GM18499 (cell line): ENCODE results near the gene GREM1.
A peak's percentile ranks its signal among the peaks of the same experiment; 100 is the strongest.

ENCODE experiments used
- ATAC-seq: cut with Tn5 transposase; IDR thresholded peaks from one replicate; pipeline ENCODE4 v1.9.1; 2021; ENCODE audit warnings: moderate number of reproducible peaks; ENCODE audit not compliant: insufficient read depth, unreplicated experiment

The GREM1 gene

DNA sequence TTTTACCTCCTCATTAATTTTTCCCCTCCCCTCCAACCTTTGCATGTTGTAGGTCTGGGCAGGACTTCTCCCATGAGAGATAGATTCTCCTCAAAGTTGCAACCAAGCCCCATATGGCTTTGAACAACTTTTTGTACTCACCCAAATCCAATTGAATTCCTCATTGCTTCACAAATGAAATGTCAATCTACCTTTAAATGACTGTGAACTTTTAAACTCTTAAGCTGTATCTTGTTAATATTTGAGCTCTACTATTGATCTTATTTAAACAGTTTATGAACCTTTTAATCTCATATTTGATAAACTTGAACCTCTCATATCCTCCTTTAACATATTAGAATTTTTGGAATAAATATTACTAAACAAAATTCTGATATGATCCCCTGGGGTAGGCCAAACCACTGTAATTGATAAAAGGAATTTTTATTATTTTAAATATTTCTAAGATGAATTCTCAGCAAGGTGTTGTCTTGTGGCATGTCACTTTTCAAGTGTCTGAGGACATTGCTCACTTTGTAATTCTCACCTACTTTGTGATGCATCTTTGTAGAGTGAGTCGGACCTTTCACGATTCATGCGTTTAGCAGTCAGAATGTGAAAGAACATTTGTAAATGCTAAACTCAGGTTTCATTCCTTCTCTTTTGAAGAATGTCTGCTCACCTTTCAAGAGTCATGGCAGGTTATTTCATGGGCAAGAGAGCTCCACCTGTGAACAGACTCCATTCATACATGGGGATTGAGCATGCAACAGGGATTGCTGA lies 23.4 kb upstream of the GREM1 start:
- no peak for ATAC-seq

DNA sequence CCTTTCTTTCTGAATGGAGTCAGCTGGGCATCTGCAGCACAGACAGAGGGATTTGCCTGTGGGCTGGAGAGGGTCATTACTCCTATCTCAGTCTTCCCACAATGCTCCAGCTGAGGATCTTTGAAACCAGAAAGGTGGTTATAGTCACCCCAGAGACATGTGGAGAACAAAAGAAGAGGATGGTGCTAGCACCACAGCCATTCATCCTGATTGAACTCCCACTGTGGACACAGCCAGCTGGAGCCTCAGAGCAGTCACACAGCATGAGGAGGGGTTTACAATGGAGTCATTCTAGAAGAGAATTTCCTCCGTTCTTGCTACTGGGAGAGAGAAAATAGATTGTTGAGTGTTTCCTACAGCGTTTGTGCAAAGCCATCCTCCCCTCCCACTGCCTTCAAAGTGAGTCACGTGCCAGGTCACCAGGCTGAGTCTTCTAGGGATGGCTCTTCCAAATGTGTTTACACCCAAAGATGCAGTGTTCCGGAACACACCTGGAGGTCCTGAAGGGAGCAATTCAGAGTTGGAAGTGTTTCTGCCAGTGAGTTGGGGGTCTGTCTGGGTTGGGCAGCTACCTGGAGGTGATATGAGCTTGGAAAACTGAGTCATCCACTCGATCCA lies 18.9 kb upstream of the GREM1 start:
- no peak for ATAC-seq

DNA sequence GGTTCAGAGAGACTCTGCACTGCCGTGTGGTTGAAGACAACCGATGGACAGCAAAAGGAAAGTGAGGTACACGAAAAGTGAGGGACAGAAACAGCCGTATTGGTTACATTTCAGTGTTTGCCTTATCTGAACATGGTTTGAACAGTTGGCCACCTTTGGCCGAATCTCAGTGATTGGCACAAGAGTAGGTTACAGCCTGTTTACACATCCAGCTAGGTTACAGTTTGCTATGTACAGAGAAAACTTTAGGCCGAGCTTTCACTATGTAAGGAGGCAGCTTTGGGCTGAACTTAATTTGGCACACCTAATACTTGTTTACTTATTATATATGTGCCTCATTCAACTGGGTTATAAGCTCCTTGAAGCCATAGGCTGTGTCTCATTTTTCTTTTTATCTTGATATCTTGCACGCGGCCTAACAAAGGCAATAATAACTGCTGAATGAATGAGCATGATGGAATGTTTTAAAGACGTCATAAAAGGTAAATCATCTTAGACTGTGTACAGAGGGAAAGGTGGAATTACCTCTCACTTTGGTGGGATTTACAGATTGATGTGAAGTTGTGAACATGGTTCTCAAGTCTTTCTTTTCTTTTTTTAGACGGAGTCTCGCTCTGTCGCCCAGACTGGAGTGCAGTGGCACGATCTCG lies 17.2 kb upstream of the GREM1 start:
- no peak for ATAC-seq

GRCh38 chr15:32701863-32702262 lies 15.9 kb upstream of the GREM1 start:
- no peak for ATAC-seq

DNA sequence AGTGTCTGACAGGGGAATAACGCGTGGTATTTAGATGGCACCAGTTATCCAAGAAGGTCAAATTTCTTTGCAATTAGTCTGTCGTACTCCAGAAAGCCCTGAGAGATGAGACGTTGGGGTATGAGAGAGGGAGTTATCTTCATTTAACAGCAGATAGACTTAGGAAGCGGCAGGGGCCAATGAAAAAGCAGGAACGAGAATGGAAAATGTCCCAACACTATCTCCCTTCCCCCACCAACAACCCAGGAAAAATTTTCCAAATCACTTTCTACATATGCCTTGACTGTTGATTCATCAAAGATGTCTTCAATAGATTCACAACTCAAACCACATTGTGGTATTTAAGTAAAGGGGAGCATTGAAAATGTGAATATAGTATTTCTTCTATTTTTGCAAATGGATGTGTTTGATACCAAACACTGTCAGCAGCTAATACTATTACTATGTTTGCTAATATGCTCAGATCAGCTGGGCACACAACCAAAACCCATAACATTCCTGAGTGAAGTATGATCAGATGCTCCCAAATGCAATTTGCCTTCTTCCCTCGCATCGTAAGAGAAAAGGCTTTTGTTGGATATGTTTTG lies 13.3 kb upstream of the GREM1 start:
- no peak for ATAC-seq

GRCh38 chr15:32705446-32705845 lies 12.4 kb upstream of the GREM1 start:
- ATAC-seq = no peak

DNA sequence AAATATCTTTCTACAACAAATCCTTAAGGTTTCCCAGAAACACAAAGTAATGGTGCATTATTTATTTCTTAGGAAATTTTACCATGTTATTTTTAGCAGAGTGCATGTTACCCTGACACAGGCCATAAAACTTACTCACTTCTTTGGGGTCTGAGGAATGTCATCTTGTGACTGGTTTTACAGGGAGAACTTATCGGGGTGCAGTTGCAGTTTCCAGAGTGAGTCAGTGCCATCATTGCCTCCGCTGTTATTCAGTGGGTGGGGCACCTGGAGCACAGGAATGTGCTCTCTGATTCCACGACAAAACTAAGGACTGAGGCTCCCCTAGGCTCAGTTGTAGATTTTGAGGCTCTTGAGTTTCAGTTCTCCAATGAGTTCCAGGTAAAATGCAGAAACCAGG lies 11.1 kb upstream of the GREM1 start:
- ATAC-seq = no peak

DNA sequence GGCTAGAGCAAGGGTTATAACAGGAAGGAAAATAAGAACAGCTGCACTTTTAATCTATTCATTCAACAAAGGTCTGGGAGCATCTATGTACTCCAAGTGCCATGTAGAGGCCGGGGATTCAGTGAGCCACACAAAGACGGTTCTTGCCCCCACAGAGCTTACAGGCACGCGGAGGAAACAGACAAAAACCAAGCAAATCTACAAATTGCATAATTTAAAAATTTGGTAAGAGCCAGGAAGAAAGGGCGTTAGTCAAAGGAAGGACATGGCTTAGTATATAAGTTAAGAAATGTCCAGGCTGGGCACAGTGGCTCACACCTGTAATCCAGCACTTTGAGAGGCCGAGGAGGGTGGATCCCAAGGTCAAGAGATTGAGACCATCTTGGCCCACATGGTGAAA lies 10.4 kb upstream of the GREM1 start:
- no peak for ATAC-seq

DNA sequence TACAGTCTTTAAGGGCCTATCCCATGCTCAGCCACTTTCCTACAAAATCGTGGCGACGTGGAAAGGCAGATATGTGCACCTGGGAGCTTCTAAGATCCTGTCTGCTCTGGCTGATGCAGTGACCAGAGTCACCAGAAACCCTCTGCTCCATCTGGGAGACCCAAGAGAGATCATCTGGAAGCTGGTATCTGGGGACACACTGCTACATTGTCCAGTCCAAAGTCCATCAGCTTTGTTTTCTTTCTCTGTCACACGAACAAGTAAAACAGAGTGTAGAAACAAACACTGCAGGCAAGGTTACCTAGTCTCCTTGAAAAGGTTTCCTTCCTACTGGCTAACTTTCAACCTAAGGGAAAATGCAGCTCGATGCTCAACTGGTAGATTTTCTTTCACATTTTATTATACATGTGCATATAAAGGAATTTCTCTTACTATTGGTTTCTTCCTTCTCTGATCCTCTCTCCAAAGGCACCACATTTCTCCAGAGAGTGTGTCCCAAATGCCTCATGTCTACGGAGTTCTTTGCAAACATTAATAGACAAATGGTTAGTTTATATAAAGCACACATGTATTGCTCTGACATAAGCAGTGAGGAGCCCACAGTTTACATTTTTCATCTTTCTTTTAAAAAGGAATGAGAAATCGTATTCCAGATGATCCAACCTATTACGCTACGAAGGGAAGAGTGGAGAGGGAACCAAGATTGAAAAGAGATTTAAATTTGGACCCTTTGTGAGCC lies 8.3 kb upstream of the GREM1 start:
- no peak for ATAC-seq

GRCh38 chr15:32715276-32715675 lies 2.5 kb upstream of the GREM1 start:
- ATAC-seq = no peak

DNA sequence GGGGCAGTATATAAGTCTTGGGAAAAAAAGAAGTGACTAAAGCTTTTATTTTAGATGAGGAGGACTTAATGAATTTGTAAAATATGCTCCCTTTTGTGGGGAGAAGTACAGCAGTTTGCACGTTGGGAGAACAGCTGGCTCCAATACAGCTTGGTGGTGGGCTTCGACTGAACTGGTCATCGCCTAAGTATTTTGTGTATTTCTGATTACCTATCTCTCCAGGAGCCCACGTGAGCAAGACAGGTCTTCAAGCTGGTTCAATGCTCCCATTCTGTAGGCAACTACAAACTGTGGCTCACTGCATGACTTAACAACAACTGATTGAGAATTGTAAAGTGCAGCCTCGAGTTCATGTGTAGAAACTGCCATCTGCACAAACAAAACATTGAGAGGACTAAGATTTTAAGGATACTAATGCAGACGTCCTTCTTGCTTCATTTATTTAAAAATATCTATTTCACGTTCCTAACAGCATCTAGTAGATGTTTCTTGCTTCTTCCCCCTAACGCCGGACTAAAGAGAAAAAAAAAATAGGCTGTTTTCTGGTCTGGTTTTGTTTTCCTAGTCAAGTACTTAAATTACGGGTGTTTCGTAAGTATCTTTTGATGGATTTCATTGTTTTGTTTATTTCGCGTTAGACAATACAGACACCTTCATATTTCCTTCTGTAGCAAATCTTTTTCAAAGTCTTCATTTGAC lies 1.4 kb upstream of the GREM1 start:
- ATAC-seq = no peak

DNA sequence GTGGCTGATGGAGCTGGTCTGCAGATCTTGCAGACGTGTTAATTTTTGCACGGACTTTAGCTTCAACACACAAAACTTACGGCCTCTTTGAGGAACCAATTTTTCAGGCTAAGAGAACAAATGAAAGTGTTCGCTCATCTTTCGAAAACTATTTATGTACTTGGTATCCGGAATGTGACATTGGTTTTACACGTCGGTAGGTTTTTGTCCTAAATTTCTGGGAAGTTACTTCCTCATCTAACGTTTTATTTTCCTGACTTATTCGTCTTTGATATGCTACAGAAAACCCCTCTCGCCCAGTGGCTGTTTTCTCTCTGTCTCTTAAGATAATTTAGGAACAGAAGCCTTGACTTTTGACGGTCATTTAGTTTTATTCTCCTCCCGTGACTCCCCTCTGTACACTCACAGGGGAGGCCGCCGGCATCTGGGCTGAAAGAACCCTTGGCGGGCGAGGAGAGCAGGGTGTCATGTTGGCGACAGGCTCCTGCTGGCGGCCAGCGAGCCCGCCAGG lies 834 bp upstream of the GREM1 start:
- no peak for ATAC-seq

DNA sequence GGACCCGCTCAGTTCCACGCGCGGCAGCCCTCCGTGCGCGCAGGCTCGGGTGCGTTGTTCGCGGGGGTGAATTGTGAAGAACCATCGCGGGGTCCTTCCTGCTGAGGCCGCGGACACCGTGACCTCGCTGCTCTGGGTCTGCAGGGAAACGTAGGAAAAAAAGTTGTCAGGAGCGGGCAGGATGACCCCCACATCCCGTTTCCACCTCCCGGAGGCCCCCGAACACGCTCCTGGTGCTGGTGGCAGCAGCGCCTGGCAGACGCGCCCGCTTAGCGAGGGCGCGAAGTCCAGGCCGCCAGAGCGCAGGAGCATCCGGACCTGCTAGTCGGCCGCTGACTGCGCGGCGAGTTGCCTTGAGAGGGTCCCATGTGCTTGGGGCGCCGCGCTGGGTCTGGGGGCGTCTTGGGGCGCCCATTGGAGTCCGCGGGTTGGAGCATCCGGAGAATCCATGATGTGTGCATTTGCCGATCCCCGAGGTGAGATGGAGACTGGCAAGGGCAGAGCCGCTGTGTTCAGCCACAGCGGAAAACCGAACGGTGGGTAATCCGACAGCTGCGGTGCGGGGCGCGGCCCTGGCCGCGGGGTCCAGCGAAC lies 520 bp downstream of the GREM1 start:
- ATAC-seq = no peak

DNA sequence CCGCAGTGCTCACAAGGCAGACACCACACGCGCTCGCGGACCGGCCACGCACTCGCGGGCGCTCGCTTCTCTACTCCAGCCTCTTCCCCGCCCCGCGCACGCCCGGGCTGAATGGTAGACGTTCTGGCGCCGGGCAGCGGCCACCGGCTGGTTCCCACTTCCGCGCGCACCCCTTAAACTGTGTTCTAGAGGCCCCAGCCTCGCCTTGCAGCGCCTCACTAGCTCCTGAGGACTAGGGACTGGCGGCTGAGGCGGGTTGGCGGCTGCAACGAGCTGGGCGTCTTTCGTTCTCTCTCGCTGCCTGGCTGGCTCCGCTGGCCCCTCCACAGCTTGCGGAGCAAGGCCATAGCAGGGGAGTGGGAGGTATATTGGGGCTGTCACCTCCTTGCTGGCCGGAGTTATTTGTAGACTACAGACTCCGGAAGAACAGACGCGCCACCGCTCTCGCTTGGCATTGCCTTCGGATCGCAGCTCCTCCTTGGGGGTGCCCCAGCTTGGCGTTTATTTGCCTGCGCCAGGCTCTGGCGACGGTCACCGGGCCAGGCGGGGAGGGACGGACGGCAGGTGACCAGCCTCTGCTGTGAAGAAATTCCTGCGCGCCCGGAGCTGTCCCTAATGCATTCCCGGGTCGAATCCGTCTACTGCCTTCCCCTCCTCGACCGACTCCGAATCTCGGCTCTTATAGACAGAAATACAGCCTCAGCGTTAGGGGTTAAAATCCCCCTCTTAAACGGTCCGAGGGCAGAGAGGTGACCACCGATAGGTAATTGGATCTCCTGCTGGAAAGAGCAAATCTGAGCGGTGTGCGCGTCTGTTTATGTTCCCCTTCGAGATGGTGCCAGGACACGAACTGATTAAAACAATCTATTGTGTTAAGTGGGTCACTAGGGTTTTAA lies 1.3 kb downstream of the GREM1 start:
- no peak for ATAC-seq

GRCh38 chr15:32721596-32721995 lies 3.8 kb downstream of the GREM1 start:
- ATAC-seq = no peak

DNA sequence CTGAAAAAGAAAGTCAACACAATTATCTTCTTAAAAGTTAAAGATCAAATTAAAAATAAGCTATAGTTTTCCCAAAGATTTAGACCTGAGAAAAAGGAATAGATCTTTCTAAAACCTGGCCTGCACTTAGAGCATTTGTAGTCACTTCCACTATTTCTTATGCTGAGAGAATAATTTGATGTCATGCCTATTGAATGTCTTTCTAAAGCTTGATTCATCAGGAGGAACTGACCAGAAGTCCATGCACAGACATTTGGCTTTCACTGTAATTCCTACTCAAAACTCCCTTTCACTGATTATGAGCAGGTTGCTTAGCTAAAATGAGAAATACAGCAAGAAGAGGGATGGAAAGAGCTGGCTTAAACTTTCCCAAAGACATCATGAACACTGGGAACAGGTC lies 4.3 kb downstream of the GREM1 start:
- no peak for ATAC-seq

- ATAC-seq = peak; percentile 87
Measured at GRCh38 chr15:32723171-32723948, 5.6 kb downstream of the GREM1 start.
